ENCODE results near the gene SLC30A2. TPM values are rescaled to one million over a fixed set of nuclear protein-coding genes. Genes with fewer than 3 reads are reported as not detected.
A peak's percentile ranks its signal among the peaks of the same experiment; 100 is the strongest.

SLC30A2 gene
- total RNA-seq, 3 donors from 2014 or later = 0.16 to 1.3 (median 0.33) TPM

GRCh38 chr1:26046246-26047095 lies 553 bp upstream of the SLC30A2 start:
- no peak overlapping the region for H3K27ac ChIP-seq
- TF ChIP-seq CTCF (IDR thresholded peaks at IDR 0.05) (no peak), POLR2A (IDR thresholded peaks at IDR 0.05) (no peak), POLR2AphosphoS5 (IDR thresholded peaks at IDR 0.05) (no peak)
- peak overlapping the region; percentile 4 to 53 (median 34) for H3K4me3 ChIP-seq
- intact Hi-C loops (cut with DNase I; ENCODE audit: low total_unique reads) = no loop called here
- no peak for DNase-seq (ENCODE audit: low spot score in 2 of 2)
- no peaks in the 10 kb centered on the region for H3K36me3 ChIP-seq
- peaks cover 0 to 13% of the 10 kb centered on the region in 2 donors for H3K4me1 ChIP-seq
- peaks cover 0 to 58% of the 10 kb centered on the region in 2 donors for H3K27me3 ChIP-seq
- H3K9me3 ChIP-seq = no peaks in the 10 kb centered on the region

- peaks cover 0 to 58% of the 10 kb centered on the region in 2 donors for H3K27me3 ChIP-seq
- TF ChIP-seq POLR2A (IDR thresholded peaks at IDR 0.05) (no peak), CTCF (IDR thresholded peaks at IDR 0.05) (no peak), POLR2AphosphoS5 (IDR thresholded peaks at IDR 0.05) (no peak)
- no peaks in the 10 kb centered on the region for H3K36me3 ChIP-seq
- no peak overlapping the region for H3K27ac ChIP-seq
- peaks cover 0 to 13% of the 10 kb centered on the region in 2 donors for H3K4me1 ChIP-seq
- peak overlapping the region in 2 of 3 donors; percentile 34 to 53 for H3K4me3 ChIP-seq
- DNase-seq (ENCODE audit: low spot score in 2 of 2) = no peak
- no peaks in the 10 kb centered on the region for H3K9me3 ChIP-seq
- intact Hi-C loops (cut with DNase I; ENCODE audit: low total_unique reads) = no loop called here
Observed at GRCh38 chr1:26044971-26045721, 772 bp downstream of the SLC30A2 start.

DNA sequence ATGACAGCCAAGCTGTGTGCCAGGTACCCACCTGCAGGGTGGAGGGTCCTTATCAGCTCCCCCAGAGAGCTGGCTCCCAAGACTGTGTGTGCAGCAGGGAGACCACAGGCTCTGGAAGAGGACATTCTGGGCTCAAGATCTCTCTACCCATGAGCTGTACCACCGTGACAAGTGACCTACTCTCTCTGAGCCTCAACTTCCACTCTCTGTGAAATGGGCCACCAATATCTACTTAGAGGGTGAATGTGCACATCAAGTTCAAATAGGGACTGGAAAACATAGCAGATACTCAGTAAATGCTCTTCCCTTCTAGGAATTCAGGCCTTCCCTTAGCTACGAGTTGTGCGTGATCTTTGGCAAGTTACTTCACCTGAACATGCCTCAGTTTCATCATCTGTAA lies 1.5 kb downstream of the SLC30A2 start:
- intact Hi-C loops (cut with DNase I; ENCODE audit: low total_unique reads) = no loop called here
- Histone ChIP-seq H3K36me3 (no peaks in the 10 kb centered on the region), H3K4me1 (peaks cover 0 to 13% of the 10 kb centered on the region in 2 donors), H3K27me3 (peaks cover 0 to 58% of the 10 kb centered on the region in 2 donors), H3K9me3 (no peaks in the 10 kb centered on the region), H3K4me3 (no peak overlapping the region), H3K27ac (no peak overlapping the region)
- DNase-seq (ENCODE audit: low spot score in 2 of 2) = no peak
- TF ChIP-seq CTCF (IDR thresholded peaks at IDR 0.05) = no peak
- no peak for TF ChIP-seq POLR2A (IDR thresholded peaks at IDR 0.05)
- TF ChIP-seq POLR2AphosphoS5 (IDR thresholded peaks at IDR 0.05) = no peak

GRCh38 chr1:26043765-26044164 lies 2.2 kb downstream of the SLC30A2 start:
- Histone ChIP-seq H3K27me3 (peaks cover 0 to 58% of the 10 kb centered on the region in 2 donors), H3K4me1 (peaks cover 0 to 13% of the 10 kb centered on the region in 2 donors), H3K4me3 (no peak overlapping the region), H3K27ac (no peak overlapping the region), H3K36me3 (no peaks in the 10 kb centered on the region), H3K9me3 (no peaks in the 10 kb centered on the region)
- intact Hi-C loops (cut with DNase I; ENCODE audit: low total_unique reads) = no loop called here
- TF ChIP-seq POLR2AphosphoS5 (IDR thresholded peaks at IDR 0.05) = no peak
- TF ChIP-seq CTCF (IDR thresholded peaks at IDR 0.05) = no peak
- TF ChIP-seq POLR2A (IDR thresholded peaks at IDR 0.05) = no peak
- no peak for DNase-seq (ENCODE audit: low spot score in 2 of 2)

DNA sequence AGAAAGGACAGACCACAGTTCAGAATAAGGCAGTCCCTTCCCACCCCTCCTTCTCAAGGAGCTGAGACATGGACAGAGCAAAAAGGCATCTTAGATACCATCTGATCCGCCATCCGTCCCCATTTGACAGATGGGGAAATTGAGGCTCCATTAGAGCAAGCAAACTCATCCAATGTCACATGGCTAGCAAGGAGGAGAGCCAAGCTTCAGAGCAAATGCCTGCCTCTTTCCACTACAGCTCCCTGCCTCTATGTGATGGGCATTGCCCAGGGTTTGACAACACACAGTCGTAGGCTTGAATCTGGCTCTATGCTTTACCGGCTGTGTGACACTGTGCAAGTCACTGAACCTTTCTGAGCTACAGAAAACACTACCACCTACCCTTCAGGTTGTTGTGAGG lies 3.9 kb downstream of the SLC30A2 start:
- intact Hi-C loops (cut with DNase I; ENCODE audit: low total_unique reads) = no loop called here
- Histone ChIP-seq H3K27ac (no peak overlapping the region), H3K27me3 (peaks cover 0 to 51% of the 10 kb centered on the region in 2 donors), H3K36me3 (no peaks in the 10 kb centered on the region), H3K4me1 (peaks cover 0 to 13% of the 10 kb centered on the region in 2 donors), H3K4me3 (no peak overlapping the region), H3K9me3 (no peaks in the 10 kb centered on the region)
- DNase-seq (ENCODE audit: low spot score in 2 of 2) = no peak
- TF ChIP-seq POLR2AphosphoS5 (IDR thresholded peaks at IDR 0.05) (no peak), POLR2A (IDR thresholded peaks at IDR 0.05) (no peak), CTCF (IDR thresholded peaks at IDR 0.05) (no peak)
